WTC11 (cell line): ENCODE data around the gene PNLIPRP1. TPM values are rescaled to one million over a fixed set of nuclear protein-coding genes. Genes with fewer than 3 reads are reported as not detected.

Experiments
- ATAC-seq: fragments of 200-7000 bp; cut with Tn5 transposase; 2 replicates; pipeline ENCODE4 v1.10.0; 2021; ENCODE audit warnings: mild to moderate bottlenecking, moderate library complexity
- CTCF ChIA-PET: fragments of 300-600 bp; sonication (Branson Sonifier 250); formaldehyde crosslinking; loops from one replicate; lab custom pipeline; 2021; ENCODE audit warnings: antibody characterized with exemption; lab: Charles Lee
- POLR2A ChIA-PET: fragments of 350-600 bp; sonication (Branson Sonifier 250); formaldehyde crosslinking; loops from one replicate; lab custom pipeline; 2021; ENCODE audit warnings: antibody characterized with exemption; lab: Charles Lee
- DNase-seq: peaks from one replicate; pipeline ENCODE4 v3.0.0; 2021; ENCODE audit warnings: low spot score
- H3K27ac Mint-ChIP-seq: 2 replicates; pipeline ENCODE4 v1.8.0; 2021; ENCODE audit warnings: mixed read lengths
- H3K27me3 Mint-ChIP-seq: 2 replicates; pipeline ENCODE4 v1.8.0; 2021; ENCODE audit warnings: low read depth, mild to moderate bottlenecking, moderate library complexity, mixed read lengths
- H3K36me3 Mint-ChIP-seq: 2 replicates; pipeline ENCODE4 v1.8.0; 2021; ENCODE audit warnings: mixed read lengths
- H3K4me1 Mint-ChIP-seq: 2 replicates; pipeline ENCODE4 v1.8.0; 2022; ENCODE audit warnings: mixed read lengths
- H3K4me3 Mint-ChIP-seq: 2 replicates; pipeline ENCODE4 v1.8.0; 2021; ENCODE audit warnings: mild to moderate bottlenecking, moderate library complexity, mixed read lengths
- H3K9me3 Mint-ChIP-seq: 2 replicates; pipeline ENCODE4 v1.8.0; 2021; ENCODE audit warnings: mixed read lengths
- ATF3 ChIP-seq: sonication (generic); formaldehyde crosslinking; conservative IDR thresholded peaks from 2 replicates; pipeline ENCODE4 v1.8.1; 2022; ENCODE audit warnings: mild to moderate bottlenecking, missing genetic modification reagents
- CDX4 ChIP-seq: fragments of 250-450 bp; sonication (Bioruptor Pico); IDR thresholded peaks from 2 replicates; pipeline ENCODE4 v1.9.0; 2021; ENCODE audit warnings: moderate library complexity, mild to moderate bottlenecking, inconsistent platforms, borderline replicate concordance
- CREB1 ChIP-seq: sonication (generic); formaldehyde crosslinking; IDR thresholded peaks from 2 replicates; pipeline ENCODE4 v1.8.0; 2023; ENCODE audit warnings: mild to moderate bottlenecking, missing genetic modification reagents
- CTCF ChIP-seq: fragments of 200-600 bp; IDR thresholded peaks from 2 replicates; pipeline ENCODE4 v1.8.0; 2022; ENCODE audit warnings: antibody characterized with exemption
- HMGXB4 ChIP-seq: sonication (generic); formaldehyde crosslinking; IDR thresholded peaks from 2 replicates; pipeline ENCODE4 v1.8.1; 2023; ENCODE audit warnings: mild to moderate bottlenecking, moderate library complexity, missing genetic modification reagents
- NR2C2 ChIP-seq: sonication (generic); formaldehyde crosslinking; IDR thresholded peaks from 2 replicates; pipeline ENCODE4 v1.8.0; 2022; ENCODE audit warnings: mild to moderate bottlenecking, missing genetic modification reagents
- NR3C1 ChIP-seq: sonication (generic); formaldehyde crosslinking; conservative IDR thresholded peaks from 2 replicates; pipeline ENCODE4 v1.8.1; 2023; ENCODE audit warnings: low read depth, mild to moderate bottlenecking, missing genetic modification reagents
- STAT6 ChIP-seq: sonication (generic); formaldehyde crosslinking; conservative IDR thresholded peaks from 2 replicates; pipeline ENCODE4 v1.8.1; 2023; ENCODE audit warnings: mild to moderate bottlenecking, low read depth, missing genetic modification reagents, moderate library complexity
- TP53 ChIP-seq: sonication (generic); formaldehyde crosslinking; IDR thresholded peaks from 2 replicates; pipeline ENCODE4 v1.8.1; 2023; ENCODE audit warnings: mild to moderate bottlenecking, missing genetic modification reagents
- USF2 ChIP-seq: sonication (generic); formaldehyde crosslinking; IDR thresholded peaks from 2 replicates; pipeline ENCODE4 v1.8.1; 2023; ENCODE audit warnings: mild to moderate bottlenecking, missing genetic modification reagents, moderate library complexity
- ZNF396 ChIP-seq: fragments of 250-450 bp; sonication (Bioruptor Pico); IDR thresholded peaks from 2 replicates; pipeline ENCODE4 v1.8.0; 2021; ENCODE audit warnings: mild to moderate bottlenecking, moderate library complexity, borderline replicate concordance
- total RNA-seq: library from RNA; stranded (reverse); gene quantifications from 3 replicates; pipeline ENCODE4 v1.2.3, GENCODE V29; 2021

The PNLIPRP1 gene
- total RNA-seq, 1 experiment from 2014 or later: 0.68 TPM

- Mint-ChIP-seq H3K9me3 (peaks cover 4% of the 10 kb centered on the region; the same call in 1 of the 2 replicates), H3K27ac (no peak overlapping the region), H3K36me3 (no peaks in the 10 kb centered on the region), H3K4me1 (no peaks in the 10 kb centered on the region), H3K27me3 (no peaks in the 10 kb centered on the region; the same call in 1 of the 2 replicates), H3K4me3 (no peak overlapping the region)
- TF ChIP-seq CTCF (peak; percentile 31; the same call in 1 of the 2 replicates), NR2C2 (no peak)
- ChIA-PET POLR2A (no interaction called here), CTCF (interaction anchor here (0.5 to 2.3 kb wide), 15 partner anchors 8 to 481 kb away, joined by 3 to 11 read pairs (median 3); no protein-coding TSS in a partner anchor)
- DNase-seq: peak; percentile 32
- ATAC-seq: peak; percentile 98
Observed at GRCh38 chr10:116654816-116655215, 64.1 kb downstream of the PNLIPRP1 start.

GRCh38 chr10:116655568-116655967 lies 64.8 kb downstream of the PNLIPRP1 start:
- CTCF ChIA-PET: interaction anchor here (0.9 to 2.3 kb wide), 9 partner anchors 9 to 183 kb away, joined by 3 to 11 read pairs (median 5); no protein-coding TSS in a partner anchor

More at GRCh38 chr10:116655568-116655967, 64.8 kb downstream of the PNLIPRP1 start:
- no peak for DNase-seq
- Mint-ChIP-seq H3K36me3 (no peaks in the 10 kb centered on the region), H3K27ac (no peak overlapping the region), H3K4me1 (no peaks in the 10 kb centered on the region), H3K9me3 (no peaks in the 10 kb centered on the region), H3K27me3 (no peaks in the 10 kb centered on the region; the same call in 1 of the 2 replicates), H3K4me3 (no peak overlapping the region)
- ATAC-seq: no peak
- POLR2A ChIA-PET: no interaction called here
- TF ChIP-seq CREB1 (no peak), NR3C1 (CRISPR knock-in tag) (no peak), STAT6 (CRISPR knock-in tag) (no peak), ATF3 (CRISPR knock-in tag) (no peak), USF2 (CRISPR knock-in tag) (no peak), CTCF (no peak), HMGXB4 (CRISPR knock-in tag) (no peak), CDX4 (CRISPR knock-in tag) (no peak), TP53 (CRISPR knock-in tag) (no peak), ZNF396 (no peak)
